Measurements from ENCODE around the gene SNRNP40.

DNA sequence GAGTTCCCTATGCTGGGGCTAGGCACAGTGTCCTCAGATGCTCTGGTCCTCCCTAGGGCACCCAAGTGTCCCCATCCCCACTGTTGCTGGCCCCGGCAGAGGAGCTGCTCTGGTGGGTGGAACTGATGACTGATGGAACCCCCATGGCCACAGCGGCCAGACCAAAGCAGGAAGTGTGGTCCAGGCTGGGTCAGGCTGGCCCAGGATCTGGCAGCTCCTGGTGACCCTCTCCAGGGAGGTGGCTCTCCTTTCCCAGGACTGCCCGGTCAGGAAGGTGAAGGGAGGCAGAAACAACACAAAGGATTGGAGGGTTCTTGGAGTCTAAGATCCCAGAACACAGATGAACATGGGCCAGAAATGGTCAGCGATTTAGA lies 58.0 kb downstream of the SNRNP40 start:
- TF ChIP-seq, protein P1, sequence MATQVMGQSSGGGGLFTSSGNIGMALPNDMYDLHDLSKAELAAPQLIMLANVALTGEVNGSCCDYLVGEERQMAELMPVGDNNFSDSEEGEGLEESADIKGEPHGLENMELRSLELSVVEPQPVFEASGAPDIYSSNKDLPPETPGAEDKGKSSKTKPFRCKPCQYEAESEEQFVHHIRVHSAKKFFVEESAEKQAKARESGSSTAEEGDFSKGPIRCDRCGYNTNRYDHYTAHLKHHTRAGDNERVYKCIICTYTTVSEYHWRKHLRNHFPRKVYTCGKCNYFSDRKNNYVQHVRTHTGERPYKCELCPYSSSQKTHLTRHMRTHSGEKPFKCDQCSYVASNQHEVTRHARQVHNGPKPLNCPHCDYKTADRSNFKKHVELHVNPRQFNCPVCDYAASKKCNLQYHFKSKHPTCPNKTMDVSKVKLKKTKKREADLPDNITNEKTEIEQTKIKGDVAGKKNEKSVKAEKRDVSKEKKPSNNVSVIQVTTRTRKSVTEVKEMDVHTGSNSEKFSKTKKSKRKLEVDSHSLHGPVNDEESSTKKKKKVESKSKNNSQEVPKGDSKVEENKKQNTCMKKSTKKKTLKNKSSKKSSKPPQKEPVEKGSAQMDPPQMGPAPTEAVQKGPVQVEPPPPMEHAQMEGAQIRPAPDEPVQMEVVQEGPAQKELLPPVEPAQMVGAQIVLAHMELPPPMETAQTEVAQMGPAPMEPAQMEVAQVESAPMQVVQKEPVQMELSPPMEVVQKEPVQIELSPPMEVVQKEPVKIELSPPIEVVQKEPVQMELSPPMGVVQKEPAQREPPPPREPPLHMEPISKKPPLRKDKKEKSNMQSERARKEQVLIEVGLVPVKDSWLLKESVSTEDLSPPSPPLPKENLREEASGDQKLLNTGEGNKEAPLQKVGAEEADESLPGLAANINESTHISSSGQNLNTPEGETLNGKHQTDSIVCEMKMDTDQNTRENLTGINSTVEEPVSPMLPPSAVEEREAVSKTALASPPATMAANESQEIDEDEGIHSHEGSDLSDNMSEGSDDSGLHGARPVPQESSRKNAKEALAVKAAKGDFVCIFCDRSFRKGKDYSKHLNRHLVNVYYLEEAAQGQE (IDR thresholded peaks at IDR 0.05; ENCODE audit: insufficient read depth in 1 of 2, low read depth in 2 of 2, low read length in 2 of 2) = no peak
- no peak for TF ChIP-seq POLR2AphosphoS5 (IDR thresholded peaks at IDR 0.05; ENCODE audit: low read depth, low read length)
- no peak for TF ChIP-seq TAF1 (IDR thresholded peaks at IDR 0.05; ENCODE audit: borderline replicate concordance, insufficient read depth, low read length)
- no peak for TF ChIP-seq SIN3A (IDR thresholded peaks at IDR 0.05; ENCODE audit: borderline replicate concordance, insufficient read depth, low read length)
- no peak for TF ChIP-seq FOXP2 (optimal IDR thresholded peaks at IDR 0.05; ENCODE audit: borderline replicate concordance, extremely low read depth, extremely low read length, insufficient read depth)
